Left renal cortex interstitium (tissue), 4 donors: ENCODE data around the gene RAPGEF5. TPM values are rescaled to one million over a fixed set of nuclear protein-coding genes. Genes with fewer than 3 reads are reported as not detected.
A peak's percentile ranks its signal among the peaks of the same experiment; 100 is the strongest.

ENCODE experiments used
- DNase-seq, 4 donors: peaks; one replicate each; pipeline ENCODE4 v3.0.0-alpha.2; 2013; ENCODE audit warnings: low read depth in 4 of 4, low spot score in 2 of 4, missing footprints in 1 of 4
- polyA plus RNA-seq, 4 donors: library from polyadenylated mRNA; unstranded; fragments of 120-200 nt; gene quantifications; one replicate each; pipeline ENCODE4 v1.2.1, GENCODE V29; 2013; ENCODE audit not compliant: insufficient read length in 4 of 4

The RAPGEF5 gene
- polyA plus RNA-seq, 4 donors: 35.0 to 43.9 (median 37.7) TPM

DNA sequence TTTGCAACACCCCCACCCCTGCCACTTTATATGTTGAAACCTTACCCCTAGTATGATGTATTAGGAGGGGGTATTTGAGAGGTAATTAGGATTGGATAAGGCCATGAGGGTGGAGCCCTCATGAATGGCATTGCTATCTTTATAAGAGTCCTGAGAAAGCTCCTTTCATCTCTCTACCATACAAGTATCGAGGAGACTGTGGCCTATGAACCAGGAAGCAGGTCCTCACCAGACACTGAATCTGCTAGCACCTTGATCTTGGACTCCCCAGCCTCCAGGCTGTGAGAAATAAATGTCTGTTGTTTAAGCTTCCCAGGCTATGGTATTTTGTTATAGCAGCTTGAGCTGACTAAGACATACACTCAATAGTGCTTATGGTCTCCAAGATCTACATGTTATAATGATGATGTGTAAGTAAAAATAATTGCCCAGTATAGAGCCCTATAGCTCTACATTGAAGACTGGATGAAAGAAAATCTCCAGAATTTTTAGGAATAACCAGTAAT, 188.8 kb downstream of the RAPGEF5 start:
- DNase-seq: no peak

DNA sequence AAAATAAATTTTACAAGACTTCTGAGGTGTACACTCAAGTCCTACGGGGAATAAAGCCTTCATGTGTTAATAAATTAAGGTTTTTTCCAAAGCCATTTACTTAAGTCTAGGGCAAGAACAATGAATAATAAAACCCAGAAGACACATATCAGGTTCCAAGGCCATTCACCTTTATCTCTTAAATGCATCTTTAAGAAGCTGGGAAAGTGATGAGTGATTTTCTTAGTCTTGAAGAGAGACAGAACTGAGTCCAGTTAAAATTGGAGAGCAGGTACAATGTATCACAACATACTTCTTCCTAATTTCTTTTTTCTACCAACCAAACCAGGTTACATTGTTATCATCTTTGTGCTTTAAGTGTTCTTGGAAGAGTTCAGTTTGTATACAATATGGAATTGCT, 189.5 kb downstream of the RAPGEF5 start:
- no peak for DNase-seq

- no peak for DNase-seq
Observed at GRCh38 chr7:22166928-22167327, 190.0 kb downstream of the RAPGEF5 start.

DNA sequence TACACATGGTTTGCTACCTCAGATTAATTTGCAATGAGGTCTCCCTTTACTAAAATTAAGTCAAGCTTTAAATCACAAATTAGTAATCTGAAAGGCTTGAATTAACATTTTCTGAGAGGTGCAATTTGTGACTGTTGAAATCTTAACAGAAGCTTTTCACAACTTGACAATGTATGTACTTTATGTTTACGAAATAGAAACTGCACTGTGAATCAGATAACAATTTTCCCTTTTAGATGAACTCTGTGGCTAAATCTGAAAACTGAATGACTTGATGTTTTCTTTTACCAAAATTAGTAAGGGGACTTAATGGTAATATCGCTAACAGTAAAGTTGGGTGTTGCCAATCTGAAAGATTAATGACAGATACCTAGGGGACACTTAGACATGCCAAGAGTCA, 197.6 kb downstream of the RAPGEF5 start:
- DNase-seq: no peak

DNA sequence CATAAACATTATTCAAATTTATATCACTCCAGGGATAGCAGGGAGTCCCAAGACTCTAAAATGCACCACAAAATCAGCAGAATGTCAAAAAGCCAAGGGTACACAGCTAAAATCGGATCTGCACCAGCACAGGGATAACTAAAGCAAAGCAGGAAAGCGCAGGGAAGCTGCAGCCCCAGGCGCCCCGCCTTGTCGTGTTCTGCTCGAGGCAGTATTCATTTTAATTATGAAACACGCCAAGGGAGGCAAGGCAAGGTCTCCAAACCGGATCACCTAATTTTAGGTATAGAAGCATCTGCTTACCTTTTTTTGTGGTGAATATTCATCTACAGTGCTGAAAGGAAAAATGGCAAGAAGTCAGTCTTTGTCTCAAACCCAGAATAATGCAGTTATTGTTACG, 199.4 kb downstream of the RAPGEF5 start:
- no peak for DNase-seq

- DNase-seq: no peak
Observed at GRCh38 chr7:22156205-22156604, 200.7 kb downstream of the RAPGEF5 start.

DNA sequence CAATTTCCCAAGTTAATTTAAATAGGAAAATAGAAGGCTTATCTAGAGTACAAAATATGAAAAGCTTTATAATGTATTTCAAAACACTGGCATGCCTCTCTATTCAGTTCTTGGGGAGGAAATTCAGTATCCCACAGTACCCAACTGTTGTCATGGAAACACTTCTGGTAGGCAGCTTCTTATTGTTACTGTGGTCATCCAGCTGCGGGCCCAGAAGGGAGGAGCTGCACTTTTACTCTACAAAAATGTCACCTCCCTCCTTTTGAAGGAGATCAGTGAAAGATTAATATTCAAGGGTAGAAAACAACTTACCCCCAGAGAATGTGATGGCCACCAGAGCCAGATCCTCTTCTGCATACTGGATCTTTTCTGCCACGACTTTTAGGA, 202.8 kb downstream of the RAPGEF5 start:
- DNase-seq: no peak

- DNase-seq: no peak
Observed at GRCh38 chr7:22153432-22154142, 203.4 kb downstream of the RAPGEF5 start.

DNA sequence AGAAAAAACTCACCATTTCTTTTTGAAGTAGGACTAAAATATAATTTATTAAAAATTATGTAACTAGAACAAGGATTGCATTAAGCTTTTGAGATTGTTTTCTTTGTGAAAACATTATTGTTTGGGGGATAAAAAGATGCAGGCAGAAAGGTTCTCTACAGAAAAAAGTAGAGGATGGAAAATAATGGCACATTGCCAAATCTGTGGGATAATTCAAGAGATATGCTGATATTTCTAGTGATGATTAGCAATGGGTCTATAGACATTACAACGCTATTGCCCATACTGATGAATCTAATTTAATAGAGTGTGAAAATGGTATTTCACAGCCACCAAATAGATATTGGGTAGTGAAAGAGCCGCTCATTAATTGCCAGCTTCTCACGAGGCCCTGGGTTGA, 204.3 kb downstream of the RAPGEF5 start:
- DNase-seq: no peak

DNA sequence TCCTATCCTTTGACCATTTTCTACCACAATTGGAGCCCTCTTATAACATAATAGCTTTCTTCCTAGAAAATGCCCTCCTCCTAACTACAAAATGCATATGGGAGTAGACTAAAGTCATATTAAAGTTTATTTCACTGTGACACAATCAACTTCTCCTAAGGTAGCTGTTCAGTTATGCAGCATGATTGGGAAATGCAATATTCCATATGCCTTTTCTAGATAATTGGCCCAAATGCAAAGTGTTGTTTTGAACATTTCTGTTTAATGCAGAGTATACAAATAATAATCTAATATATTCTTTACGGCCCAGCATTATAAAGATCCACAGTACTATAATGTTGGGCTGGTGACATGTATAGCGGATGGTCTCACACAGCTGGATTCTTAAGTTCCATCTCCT, 205.1 kb downstream of the RAPGEF5 start:
- DNase-seq: no peak

- no peak for DNase-seq
Observed at GRCh38 chr7:22150221-22150620, 206.7 kb downstream of the RAPGEF5 start.

- DNase-seq: no peak
Observed at GRCh38 chr7:22147868-22148267, 209.1 kb downstream of the RAPGEF5 start.

- peak in 1 of 4 donors; percentile 17 for DNase-seq
Observed at GRCh38 chr7:22146961-22147512, 209.9 kb downstream of the RAPGEF5 start.

- no peak for DNase-seq
Observed at GRCh38 chr7:22144950-22145349, 212.0 kb downstream of the RAPGEF5 start.

GRCh38 chr7:22143491-22143890, 213.5 kb downstream of the RAPGEF5 start:
- no peak for DNase-seq

DNA sequence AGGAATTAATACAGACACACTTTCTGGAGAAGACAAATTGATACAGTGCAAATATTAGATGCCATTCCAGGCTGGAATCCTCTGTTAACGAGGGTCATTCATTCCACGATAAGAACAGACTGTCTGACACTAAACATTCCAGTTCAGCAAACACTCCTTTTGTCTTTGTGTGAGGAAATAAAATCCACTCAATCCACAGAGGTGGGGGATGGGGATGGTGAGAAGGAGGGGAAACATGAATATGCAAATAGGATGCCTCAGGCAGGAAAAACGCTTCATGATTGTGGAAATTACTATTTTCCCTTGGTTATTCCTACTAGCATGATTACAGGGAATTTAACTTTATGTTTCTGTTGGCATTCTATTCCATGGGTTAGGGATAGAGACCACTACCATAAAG, 214.4 kb downstream of the RAPGEF5 start:
- no peak for DNase-seq

DNA sequence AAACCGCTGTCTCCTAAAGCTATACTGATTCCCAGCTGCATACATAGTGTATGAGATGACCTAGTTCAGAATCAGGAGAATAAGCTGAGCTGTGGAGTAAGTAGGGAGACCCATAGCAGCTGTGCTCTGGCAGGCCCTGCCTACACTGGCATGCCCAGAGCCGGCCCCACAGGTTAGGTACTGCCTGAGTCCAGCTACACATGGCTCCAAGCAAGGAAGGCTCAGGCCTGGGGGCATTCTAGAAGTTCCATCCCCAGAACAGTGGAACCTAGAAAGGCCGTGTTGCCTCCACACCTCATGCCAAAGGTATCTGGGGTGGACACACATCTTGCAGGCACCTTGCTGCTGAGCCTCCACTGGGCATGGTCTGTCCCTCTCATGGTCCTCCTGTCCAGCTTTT, 215.6 kb downstream of the RAPGEF5 start:
- no peak for DNase-seq

DNA sequence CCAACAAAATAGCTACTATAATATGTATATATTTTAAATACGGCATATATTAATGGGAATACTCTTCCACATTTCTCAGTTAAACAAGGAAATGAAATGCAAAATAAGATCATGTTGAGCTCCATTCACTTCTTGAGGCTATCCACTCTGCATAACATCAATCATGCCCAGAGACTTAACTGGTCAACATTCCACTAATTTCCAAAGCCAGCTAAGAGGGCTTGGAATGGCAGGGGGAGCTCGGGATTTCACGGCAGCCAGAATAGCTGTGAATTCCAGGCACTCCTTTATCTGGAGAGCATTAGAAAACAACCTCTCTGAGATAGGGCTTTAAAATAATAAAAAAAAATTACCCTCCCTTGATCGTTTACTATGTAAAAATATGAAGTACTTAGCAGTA, 216.4 kb downstream of the RAPGEF5 start:
- DNase-seq: no peak

- DNase-seq: no peak
Observed at GRCh38 chr7:22138886-22139285, 218.1 kb downstream of the RAPGEF5 start.

GRCh38 chr7:22138106-22138505, 218.8 kb downstream of the RAPGEF5 start:
- no peak for DNase-seq

- no peak for DNase-seq
Observed at GRCh38 chr7:22137466-22137865, 219.5 kb downstream of the RAPGEF5 start.

DNA sequence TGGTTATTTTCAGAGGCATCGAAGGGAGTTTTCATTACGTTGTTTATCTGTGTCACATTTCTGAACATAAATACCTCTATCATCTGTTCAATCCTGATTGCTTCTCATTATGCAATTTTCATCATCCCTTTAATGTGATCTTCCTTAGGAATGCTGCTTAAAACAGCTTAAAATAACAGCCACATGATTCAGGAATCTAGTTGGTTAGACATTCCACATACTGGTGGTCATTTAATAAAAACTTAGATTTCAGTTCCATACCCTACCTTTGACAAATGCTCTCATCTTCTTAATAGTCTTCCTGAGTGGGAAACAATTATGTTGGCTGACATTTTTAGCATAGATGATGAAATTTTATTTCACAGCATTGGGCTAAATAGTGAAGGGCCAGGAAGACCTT, 219.9 kb downstream of the RAPGEF5 start:
- no peak for DNase-seq
